ENCODE measurements around the gene LILRA5. TPM values are rescaled to one million over a fixed set of nuclear protein-coding genes. Genes with fewer than 3 reads are reported as not detected.

Gene LILRA5
- total and polyA plus RNA-seq, 2 of the 8 experiments (the other 6 are each of a cell fraction or from before 2014, with no cell fraction given) = not detected

- Histone ChIP-seq H3K4me2 (ENCODE audit: insufficient read depth in 1 of 2, low read depth in 2 of 2, low read length in 2 of 2) (no peak overlapping the region), H3K27me3 (replicated peaks in 1 of 4; ENCODE audit: control insufficient read depth in 3 of 4, extremely low read depth in 1 of 4, insufficient read depth in 3 of 4, low read length in 3 of 4) (no peaks in the 10 kb centered on the region), H3K23ac (ENCODE audit: insufficient read length) (no peak overlapping the region), H3K4ac (replicated peaks; ENCODE audit: insufficient read length, low read depth, low read length) (no peak overlapping the region), H3K36me3 (ENCODE audit: control insufficient read depth in 2 of 4, insufficient read depth in 4 of 4, low read length in 3 of 4) (no peaks in the 10 kb centered on the region), H3K27ac (ENCODE audit: low read depth, low read length) (no peak overlapping the region), H2BK12ac (ENCODE audit: low read depth, low read length) (no peak overlapping the region), H3K14ac (ENCODE audit: insufficient read length) (no peak overlapping the region), H2BK15ac (ENCODE audit: low read length) (no peak overlapping the region), H3K4me1 (replicated peaks in 1 of 4; ENCODE audit: control insufficient read depth in 3 of 4, insufficient read depth in 4 of 4, low read length in 3 of 4) (no peaks in the 10 kb centered on the region), H3K23me2 (ENCODE audit: low read depth, low read length) (no peaks in the 10 kb centered on the region), H3K4me3 (ENCODE audit: extremely low read depth in 1 of 4, insufficient read depth in 2 of 4, low read depth in 3 of 4, low read length in 4 of 4) (no peak overlapping the region), H2AK5ac (ENCODE audit: low read depth, low read length) (no peak overlapping the region), H4K91ac (replicated peaks; ENCODE audit: insufficient read length, low read length) (no peak overlapping the region), H2AFZ (ENCODE audit: low read length) (no peak overlapping the region), H2BK5ac (ENCODE audit: low read depth, low read length) (no peak overlapping the region), H4K8ac (ENCODE audit: extremely low read depth, insufficient read depth, low read length) (no peak overlapping the region), H3K18ac (ENCODE audit: extremely low read depth, low read length) (no peak overlapping the region), H3K9ac (replicated peaks in 1 of 4; ENCODE audit: extremely low read depth in 1 of 4, low read depth in 3 of 4, low read length in 3 of 4) (no peak overlapping the region), H3K56ac (replicated peaks; ENCODE audit: insufficient read length, low read depth, low read length) (no peak overlapping the region), H2BK120ac (replicated peaks; ENCODE audit: low read depth, low read length) (no peak overlapping the region), H4K5ac (ENCODE audit: insufficient read length, low read depth, low read length) (no peak overlapping the region), H3K79me2 (ENCODE audit: control insufficient read depth in 1 of 2, insufficient read depth in 2 of 2, low read length in 2 of 2) (no peaks in the 10 kb centered on the region), H3K9me3 (ENCODE audit: insufficient read depth in 2 of 2, low read depth in 1 of 2, low read length in 1 of 2) (no peaks in the 10 kb centered on the region; a peak in 1 of 4 replicates), H2BK20ac (ENCODE audit: low read length) (no peak overlapping the region), H3K79me1 (ENCODE audit: low read depth, low read length) (no peaks in the 10 kb centered on the region), H4K20me1 (replicated peaks in 1 of 2; ENCODE audit: control insufficient read depth in 1 of 2, insufficient read depth in 2 of 2, low read length in 2 of 2) (no peaks in the 10 kb centered on the region)
- TF ChIP-seq, protein P1, sequence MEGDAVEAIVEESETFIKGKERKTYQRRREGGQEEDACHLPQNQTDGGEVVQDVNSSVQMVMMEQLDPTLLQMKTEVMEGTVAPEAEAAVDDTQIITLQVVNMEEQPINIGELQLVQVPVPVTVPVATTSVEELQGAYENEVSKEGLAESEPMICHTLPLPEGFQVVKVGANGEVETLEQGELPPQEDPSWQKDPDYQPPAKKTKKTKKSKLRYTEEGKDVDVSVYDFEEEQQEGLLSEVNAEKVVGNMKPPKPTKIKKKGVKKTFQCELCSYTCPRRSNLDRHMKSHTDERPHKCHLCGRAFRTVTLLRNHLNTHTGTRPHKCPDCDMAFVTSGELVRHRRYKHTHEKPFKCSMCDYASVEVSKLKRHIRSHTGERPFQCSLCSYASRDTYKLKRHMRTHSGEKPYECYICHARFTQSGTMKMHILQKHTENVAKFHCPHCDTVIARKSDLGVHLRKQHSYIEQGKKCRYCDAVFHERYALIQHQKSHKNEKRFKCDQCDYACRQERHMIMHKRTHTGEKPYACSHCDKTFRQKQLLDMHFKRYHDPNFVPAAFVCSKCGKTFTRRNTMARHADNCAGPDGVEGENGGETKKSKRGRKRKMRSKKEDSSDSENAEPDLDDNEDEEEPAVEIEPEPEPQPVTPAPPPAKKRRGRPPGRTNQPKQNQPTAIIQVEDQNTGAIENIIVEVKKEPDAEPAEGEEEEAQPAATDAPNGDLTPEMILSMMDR (IDR thresholded peaks at IDR 0.05; ENCODE audit: control extremely low read depth in 1 of 3, insufficient read depth in 1 of 3, low read depth in 1 of 3, low read length in 3 of 3) = no peak
- no peak for FAIRE-seq
- 85% methylated on average over 1 of the region's 1 CpG; no CpG with 5 or more reads in 1 of the 2 experiments for WGBS, 2 experiments (ENCODE audit: extremely low coverage in 1 of 2, insufficient coverage in 1 of 2, insufficient read length in 1 of 2, insufficient replicate concordance in 2 of 2, low coverage in 1 of 2, low lambda C conversion rate in 2 of 2, missing lambda C conversion rate in 1 of 2)
- CTCF ChIA-PET (ENCODE audit: partially characterized antibody) = interaction anchor here (0.8 to 1.9 kb wide), 2 partner anchors 86 to 87 kb away, joined by 3 to 5 read pairs; no protein-coding TSS in a partner anchor
- POLR2A ChIA-PET (ENCODE audit: partially characterized antibody) = no interaction called here
- no peak for DNase-seq (ENCODE audit: low read depth in 1 of 2, low spot score in 2 of 2)
Observed at GRCh38 chr19:54305141-54305540, 7.8 kb downstream of the LILRA5 start.

Measured in H1 (cell line).